ENCODE measurements around the gene CEBPG.

DNA sequence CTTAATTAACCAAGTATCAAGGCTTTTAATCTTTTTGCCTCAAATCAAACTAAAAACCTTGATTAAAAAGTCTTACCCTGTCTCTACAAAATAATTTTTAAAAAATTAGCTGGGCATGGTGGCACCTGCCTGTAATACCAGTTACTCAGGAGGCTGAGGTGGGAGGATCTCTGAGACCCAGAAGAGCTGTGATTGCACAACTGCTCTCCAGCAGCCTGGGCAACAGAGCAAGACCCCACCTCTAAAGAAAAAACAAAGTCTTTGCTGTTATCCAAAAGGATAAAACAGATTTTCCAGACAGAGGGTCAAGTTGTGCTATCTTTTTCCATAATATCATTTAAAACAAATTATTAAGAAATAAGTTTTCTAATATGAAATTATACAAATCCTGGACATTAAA is 26.8 kb upstream of the CEBPG start:
- TF ChIP-seq, protein P1, sequence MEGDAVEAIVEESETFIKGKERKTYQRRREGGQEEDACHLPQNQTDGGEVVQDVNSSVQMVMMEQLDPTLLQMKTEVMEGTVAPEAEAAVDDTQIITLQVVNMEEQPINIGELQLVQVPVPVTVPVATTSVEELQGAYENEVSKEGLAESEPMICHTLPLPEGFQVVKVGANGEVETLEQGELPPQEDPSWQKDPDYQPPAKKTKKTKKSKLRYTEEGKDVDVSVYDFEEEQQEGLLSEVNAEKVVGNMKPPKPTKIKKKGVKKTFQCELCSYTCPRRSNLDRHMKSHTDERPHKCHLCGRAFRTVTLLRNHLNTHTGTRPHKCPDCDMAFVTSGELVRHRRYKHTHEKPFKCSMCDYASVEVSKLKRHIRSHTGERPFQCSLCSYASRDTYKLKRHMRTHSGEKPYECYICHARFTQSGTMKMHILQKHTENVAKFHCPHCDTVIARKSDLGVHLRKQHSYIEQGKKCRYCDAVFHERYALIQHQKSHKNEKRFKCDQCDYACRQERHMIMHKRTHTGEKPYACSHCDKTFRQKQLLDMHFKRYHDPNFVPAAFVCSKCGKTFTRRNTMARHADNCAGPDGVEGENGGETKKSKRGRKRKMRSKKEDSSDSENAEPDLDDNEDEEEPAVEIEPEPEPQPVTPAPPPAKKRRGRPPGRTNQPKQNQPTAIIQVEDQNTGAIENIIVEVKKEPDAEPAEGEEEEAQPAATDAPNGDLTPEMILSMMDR (conservative IDR thresholded peaks at IDR 0.05 in 1 of 2, IDR thresholded peaks at IDR 0.05 in 1 of 2; ENCODE audit: extremely low read depth in 1 of 2, insufficient read depth in 1 of 2, low read depth in 1 of 2, low read length in 2 of 2): no peak
- TF ChIP-seq EZH2 (IDR thresholded peaks at IDR 0.05; ENCODE audit: borderline replicate concordance, low read length): no peak
